Umbilical cord (tissue), 2 donors: ENCODE results near the gene KRTAP5-3. TPM values are rescaled to one million over a fixed set of nuclear protein-coding genes. Genes with fewer than 3 reads are reported as not detected.
"Not testable (repeated sequence)": the region's sequence is repeated elsewhere in the genome, so short reads cannot be mapped to it uniquely, and the experiment has no call there.

Experiments used
- DNase-seq: peaks from one replicate; pipeline ENCODE4 v3.0.0-alpha.2; 2015; ENCODE audit warnings: low spot score
- total RNA-seq: library from RNA; depleted of rRNA; stranded (reverse); fragments of >200 nt; gene quantifications from one replicate; pipeline ENCODE4 v1.2.3, GENCODE V29; 2014; ENCODE audit warnings: low replicate concordance; ENCODE audit not compliant: insufficient read depth

KRTAP5-3 gene
- not detected for total RNA-seq

DNA sequence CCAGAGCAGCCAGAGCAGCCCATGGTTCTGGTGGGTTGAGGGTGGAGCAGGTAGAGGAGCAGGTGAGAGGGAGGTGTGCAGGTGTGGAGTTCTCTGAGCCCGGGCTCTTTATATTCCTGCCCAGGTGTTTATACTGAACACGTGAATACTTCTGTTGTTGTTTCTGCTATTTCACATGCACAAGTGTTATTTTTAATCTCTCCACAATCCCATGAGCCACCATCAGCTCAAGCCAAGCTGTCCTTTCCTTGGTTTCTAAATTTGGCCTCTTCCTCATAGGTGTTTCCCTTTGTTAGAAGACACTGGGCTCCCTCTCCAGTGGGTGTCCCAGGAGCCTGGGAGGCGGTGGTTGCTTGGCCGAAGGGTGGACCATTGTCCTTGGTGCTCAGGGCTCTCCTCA lies at the start of gene KRTAP5-3:
Gene KRTAP5-3 (minus strand): TSS at position 101 of the 400 bp plus-strand sequence. CDS start 78 bp downstream, at position 23.
- no peak for DNase-seq

- DNase-seq, result no peak
These were observed 48.4 kb upstream of the KRTAP5-3 start for GRCh38 chr11:1656670-1657069.

DNA sequence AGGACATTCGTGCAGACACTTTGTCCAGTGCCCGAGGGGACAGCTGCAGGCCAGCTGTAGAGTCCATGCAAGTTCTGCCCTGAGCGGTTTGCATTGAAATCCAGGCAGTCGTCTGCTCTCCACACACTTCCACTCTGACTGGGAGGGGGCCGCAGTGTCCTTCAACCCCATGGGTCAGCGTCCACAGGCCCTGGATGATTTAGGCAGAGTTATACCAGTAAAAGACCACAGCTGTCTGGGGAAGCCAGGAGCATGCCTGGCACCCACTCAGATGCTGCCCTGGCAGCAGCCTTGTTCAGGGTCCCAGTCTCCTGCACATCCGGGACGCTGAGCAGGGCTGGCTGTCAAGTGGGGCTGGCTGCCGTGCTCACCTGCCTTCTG lies 47.8 kb upstream of the KRTAP5-3 start:
- no peak for DNase-seq

DNA sequence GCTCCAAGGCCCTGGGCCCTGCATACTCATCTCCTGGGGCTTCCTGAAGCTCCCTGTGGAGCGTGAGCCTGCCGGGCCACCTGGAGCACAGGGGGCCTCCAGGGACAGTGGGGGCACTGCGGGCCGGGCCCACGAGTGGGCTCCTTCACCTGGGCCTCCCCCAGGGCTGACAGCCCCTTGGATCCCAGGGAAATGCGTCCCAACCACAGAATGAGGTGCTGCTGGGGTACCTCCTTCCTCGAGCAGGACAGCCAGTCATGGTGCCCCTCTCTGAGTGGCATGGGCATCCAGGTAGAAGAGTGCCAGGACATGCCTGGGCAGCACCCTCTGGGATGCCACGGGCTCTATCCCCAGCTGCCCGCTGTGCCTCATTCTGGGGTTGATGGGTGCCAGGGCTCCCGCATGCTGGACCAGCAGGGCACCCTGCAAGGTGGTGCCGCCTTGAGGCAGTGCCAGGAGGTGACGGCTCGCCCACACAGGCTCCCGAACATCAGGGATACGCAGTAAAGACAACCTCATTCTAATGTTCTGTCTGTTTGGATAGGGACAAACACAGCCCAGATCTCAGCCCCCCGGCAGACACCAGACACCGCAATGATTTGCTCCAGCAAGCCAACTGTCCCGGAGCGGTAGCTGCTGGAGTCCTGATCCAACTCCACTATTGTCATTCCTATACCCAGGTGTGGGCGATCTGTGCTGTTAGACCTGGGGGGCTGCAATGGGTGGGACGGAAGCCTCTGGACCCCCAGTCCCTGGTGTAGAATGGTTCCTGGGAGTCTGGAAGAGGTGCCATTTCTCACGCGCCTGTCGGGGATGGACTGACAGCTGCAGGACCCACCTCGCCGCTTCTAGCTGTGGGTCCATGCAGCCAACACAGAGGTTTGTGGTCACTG lies 47.2 kb upstream of the KRTAP5-3 start:
- no peak for DNase-seq

DNA sequence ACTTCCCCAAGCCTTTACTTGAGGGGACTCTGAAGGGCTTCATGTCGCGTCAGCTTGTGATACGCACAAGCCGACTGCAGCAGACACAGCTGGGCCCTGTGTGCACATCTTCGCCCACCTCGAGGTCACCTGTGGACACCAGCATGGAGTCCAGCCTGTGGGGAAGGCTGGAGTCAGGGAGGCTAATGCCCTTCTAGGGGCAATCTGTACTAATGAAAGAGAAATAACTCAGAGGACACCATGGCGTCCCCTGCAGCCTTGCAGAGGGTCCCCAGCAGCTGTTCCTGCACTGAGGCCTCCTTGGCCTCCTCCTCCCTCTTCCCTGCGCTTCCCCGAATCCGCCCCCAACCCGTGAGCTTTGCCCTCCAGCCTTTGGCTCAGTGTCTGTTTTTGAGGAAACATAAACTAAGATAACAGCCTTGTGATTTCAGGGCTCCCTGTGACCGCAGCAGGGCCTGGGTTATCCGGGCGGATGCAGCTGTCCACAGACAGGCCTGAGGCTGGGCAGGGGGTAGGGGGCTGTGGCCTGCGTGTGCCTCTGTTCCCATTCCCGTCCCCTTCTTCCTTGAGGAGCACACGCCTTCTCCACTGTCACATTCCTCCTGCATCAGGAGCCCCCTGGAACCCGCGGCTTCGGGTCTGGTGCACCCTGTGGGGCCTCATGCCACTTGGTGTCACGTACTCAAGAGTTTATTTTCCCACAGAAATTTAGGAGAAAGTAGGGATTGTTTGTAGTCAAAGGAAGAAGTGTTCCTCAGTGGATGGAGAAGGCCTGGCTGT lies 46.3 kb upstream of the KRTAP5-3 start:
- peak; percentile 71 for DNase-seq

- DNase-seq, result no peak
These were observed 45.5 kb upstream of the KRTAP5-3 start for GRCh38 chr11:1653541-1654387.

DNA sequence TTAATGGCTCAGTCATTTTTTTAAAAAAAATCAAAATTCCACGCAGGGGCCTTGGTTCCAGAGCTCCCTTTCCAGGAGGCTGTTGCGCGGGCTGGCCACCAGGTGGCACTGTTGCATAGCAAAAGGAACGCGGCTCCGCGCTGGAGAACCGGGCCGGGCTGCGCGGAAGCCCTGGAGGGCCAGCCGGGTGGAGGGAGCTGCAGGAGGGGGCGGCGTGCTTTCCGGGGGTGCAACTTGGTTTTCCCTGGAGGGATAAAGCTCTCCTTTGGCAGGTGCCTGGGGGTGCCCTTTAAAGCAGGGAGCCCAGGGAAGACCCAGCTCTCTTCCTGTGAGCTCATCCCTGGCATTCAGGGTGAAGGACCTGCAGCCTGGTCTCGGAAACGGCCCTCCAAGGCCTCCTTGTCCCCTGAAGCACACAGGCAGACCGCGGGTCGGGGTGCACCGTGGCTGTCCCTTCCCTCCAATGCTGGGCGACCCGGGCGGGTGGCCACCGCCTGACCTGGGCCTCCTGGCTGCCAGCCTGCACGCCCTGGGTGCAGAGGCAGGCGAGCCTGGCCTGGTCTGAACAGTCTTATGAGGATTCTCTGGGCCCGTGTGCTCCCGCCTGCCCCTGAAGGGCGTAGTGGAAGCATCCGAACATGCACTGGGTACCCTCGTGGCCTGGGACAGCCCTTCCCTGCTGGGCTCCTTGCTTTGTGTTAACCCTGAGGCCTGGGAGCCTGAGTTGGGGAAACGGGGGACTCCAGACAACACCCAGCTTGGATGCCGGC lies 44.7 kb upstream of the KRTAP5-3 start:
- peak; percentile 84 for DNase-seq

DNA sequence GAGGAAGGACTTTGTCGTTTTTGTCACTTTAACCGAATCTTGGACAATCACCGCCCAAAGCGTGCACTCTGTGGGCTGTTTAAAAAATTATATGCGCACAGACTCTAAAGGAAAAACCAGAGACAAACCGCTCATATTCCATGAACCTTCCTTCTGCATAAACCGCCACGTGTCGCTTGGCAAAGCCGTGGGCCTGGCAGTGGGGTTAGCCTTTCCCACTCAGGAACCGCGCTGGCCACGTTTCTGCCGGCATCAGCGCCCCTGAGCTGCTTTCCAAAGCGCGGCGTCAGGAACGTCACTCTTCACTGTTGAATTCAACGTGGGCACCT lies 44.1 kb upstream of the KRTAP5-3 start:
- no peak for DNase-seq

- DNase-seq, result no peak
These were observed 43.8 kb upstream of the KRTAP5-3 start for GRCh38 chr11:1652026-1652425.

DNA sequence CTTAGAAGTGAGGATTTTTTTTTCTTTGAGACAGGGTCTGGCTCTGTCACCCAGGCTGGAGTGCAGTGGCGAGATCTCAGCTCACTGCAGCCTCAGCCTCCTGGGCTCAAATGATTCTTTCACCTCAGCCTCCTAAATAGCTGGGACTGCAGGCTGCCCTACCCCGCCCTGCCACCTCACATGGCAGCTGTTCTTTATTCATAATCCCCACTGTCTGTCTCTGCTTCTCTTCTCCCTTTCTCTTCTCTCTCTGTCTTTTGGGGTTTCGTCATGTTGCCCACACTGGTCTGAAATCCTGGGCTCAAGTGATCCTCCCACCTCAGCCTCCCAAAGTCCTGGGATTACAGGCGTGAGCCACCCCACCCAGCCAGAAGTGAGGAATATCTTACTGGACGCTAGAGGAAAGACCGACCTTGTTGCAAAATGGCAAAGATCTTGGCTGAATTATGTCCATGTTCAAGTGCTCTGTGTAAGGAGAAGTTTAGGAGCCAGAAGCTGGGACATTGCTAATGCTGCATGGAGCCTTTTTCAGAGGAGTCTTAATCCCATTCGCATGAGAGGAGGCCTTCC lies 43.2 kb upstream of the KRTAP5-3 start:
- DNase-seq, result peak; percentile 95

GRCh38 chr11:1650918-1651262 lies 42.6 kb upstream of the KRTAP5-3 start:
- DNase-seq, result no peak

GRCh38 chr11:1650034-1650917 lies 42.0 kb upstream of the KRTAP5-3 start:
- peak; percentile 47 for DNase-seq

DNA sequence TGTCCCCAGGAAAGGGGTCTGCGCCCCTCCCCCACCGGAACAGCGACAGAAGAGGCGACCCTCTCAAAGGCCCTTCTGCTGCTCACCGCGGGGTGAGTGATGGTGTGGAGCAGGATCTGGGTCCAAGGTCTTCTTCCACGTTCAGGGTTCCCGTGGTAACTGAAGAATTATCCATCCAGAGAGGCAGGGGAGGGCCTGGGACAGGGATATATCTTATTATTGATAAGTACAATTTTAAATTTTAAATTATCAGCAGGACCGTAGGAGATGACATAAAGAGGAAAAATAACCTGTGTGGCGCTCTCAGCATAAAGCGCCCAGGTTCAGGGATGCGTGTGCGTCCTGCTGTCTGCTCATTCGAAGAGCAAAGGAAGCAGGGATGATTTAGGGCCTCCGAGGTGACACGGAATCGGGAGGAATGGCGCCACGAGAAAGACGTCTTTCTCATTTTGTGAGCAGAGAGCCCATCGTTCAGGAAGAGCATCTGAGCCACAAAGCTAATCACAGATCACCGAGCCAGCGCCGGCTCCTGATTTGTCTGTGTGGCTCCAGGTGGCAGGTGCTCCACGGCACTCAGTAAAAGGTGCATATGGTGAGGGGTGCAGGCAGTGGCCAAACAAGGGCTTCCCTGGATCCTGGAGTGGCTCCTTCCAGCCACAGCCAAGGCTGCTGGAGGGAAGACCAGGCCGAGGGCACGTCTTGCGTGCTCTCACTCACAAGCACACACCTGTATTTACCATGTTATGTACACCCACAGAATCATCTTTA lies 40.6 kb upstream of the KRTAP5-3 start:
- DNase-seq, result no peak

DNA sequence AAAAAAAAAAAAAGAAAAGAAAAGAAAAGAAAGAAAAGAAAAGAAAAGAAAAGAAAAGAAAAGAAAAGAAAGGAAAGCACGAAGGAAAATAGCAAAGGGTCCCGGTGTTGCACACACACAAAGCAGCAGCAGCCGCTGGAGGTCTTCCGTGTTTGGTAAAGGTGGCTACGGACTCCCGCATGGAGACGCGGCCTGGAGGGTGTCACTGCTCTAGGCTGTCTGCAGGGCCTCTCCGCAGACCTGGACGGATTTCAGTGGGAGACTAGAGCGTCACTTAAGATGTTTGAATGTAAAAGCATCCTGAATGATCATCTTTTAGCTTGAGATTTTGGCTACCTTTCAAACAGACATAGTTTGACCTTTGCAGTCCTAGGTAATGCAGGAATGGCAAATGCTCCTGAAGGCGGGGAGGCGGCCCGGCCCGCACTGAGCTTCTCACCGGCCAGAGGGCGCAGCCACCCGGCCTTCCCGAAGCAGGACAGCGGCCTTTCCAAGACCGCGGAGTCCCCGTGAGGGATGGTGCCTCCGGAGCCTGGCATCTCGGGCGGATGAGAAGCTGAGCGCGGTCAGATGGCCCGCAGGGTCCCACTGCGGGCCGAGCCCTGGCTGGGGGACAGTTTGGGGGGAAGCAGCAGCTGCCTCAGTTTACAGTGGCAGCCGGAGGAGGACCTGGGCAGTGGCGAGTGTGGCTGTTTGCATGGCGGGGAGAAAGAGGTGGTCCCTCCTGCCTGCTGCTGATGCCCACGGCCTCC lies 39.8 kb upstream of the KRTAP5-3 start:
- DNase-seq, result no peak

- not testable (repeated sequence) for DNase-seq
These were observed 38.3 kb upstream of the KRTAP5-3 start for GRCh38 chr11:1646540-1646939.

GRCh38 chr11:1645357-1645821 lies 37.1 kb upstream of the KRTAP5-3 start:
- no peak for DNase-seq

- no peak for DNase-seq
These were observed 36.5 kb upstream of the KRTAP5-3 start for GRCh38 chr11:1644601-1645356.
